Adrenal gland (tissue), 12 donors: ENCODE results near the gene TMEM179. TPM values are rescaled to one million over a fixed set of nuclear protein-coding genes. Genes with fewer than 3 reads are reported as not detected.
A peak's percentile ranks its signal among the peaks of the same experiment; 100 is the strongest.

ENCODE experiments used
- DNase-seq, 7 donors: peaks; one replicate each; pipeline ENCODE4 v3.0.0-alpha.2; 2019 to 2020
- H3K27ac ChIP-seq, 5 donors: fragments of 200-600 bp; sonication (generic) in 4 of 5; 1 replicate in 3 of 5; 2 replicates in 2 of 5; pipeline versions ENCODE4 v1.5.1 to v1.8.0; 2016 to 2020; ENCODE audit warnings: mild to moderate bottlenecking in 1 of 5
- H3K27me3 ChIP-seq: fragments of 200-600 bp; 2 replicates; pipeline ENCODE4 v1.8.0; 2021
- H3K36me3 ChIP-seq, 2 donors: fragments of 200-600 bp; replicated peaks in 1 of 2; 1 replicate in 1 of 2; 2 replicates in 1 of 2; pipeline versions ENCODE4 v1.5.1 to v1.8.0; 2018 to 2022
- H3K4me1 ChIP-seq, 2 donors: fragments of 200-600 bp; replicated peaks in 1 of 2; 1 replicate in 1 of 2; 2 replicates in 1 of 2; pipeline versions ENCODE4 v1.5.1 to v1.8.0; 2018 to 2021
- H3K4me3 ChIP-seq, 4 donors: fragments of 200-600 bp; sonication (generic) in 3 of 4; one replicate each; pipeline ENCODE4 v1.5.1; 2016 to 2018
- H3K9me3 ChIP-seq, 3 donors: fragments of 200-600 bp; sonication (generic) in 1 of 3; replicated peaks in 1 of 3; 1 replicate in 2 of 3; 2 replicates in 1 of 3; pipeline versions ENCODE4 v1.5.1 to v1.8.0; 2016 to 2021
- CTCF ChIP-seq, 6 experiments: fragments of 450-650 bp in 4 of 6; fragments of 200-600 bp in 2 of 6; sonication (generic) in 1 of 6; IDR thresholded peaks; 1 replicate in 5 of 6; 2 replicates in 1 of 6; pipeline versions ENCODE4 v1.5.1 to v1.8.0; 2016 to 2021; ENCODE audit warnings: antibody characterized with exemption in 6 of 6, mild to moderate bottlenecking in 2 of 6, moderate library complexity in 1 of 6
- POLR2A ChIP-seq, 2 donors: fragments of 450-650 bp; IDR thresholded peaks; one replicate each; pipeline ENCODE4 v1.6.1; 2017; ENCODE audit warnings: antibody characterized with exemption in 2 of 2, mild to moderate bottlenecking in 2 of 2, moderate library complexity in 1 of 2
- WGBS, 4 donors: extraction: QIAGEN DNeasy Blood & Tissue Kit in 2 of 4; methylation state at CpG; one replicate each; pipeline versions ENCODE4 v1.1.5 to v1.1.7; 2013 to 2017; 5-methylcytosine and 5-hydroxymethylcytosine counted together
- intact Hi-C, 2 donors: fragments of 100-400 bp; cut with DNase I; formaldehyde crosslinking; loops; one replicate each; pipeline versions ENCODE4 v1.14.1 to v1.15.0; 2022 to 2023
- polyA plus RNA-seq, 3 donors: library from polyadenylated mRNA; stranded (reverse); fragments of 200-250 nt in 2 of 3; fragments of 350-450 nt in 1 of 3; fragmentation: Illumina TruSeq in 1 of 3; extraction: RNeasy Lipid Tissue Mini Kit (QIAGEN cat#74804) in 1 of 3; gene quantifications; one replicate each; pipeline ENCODE4 v1.2.3, GENCODE V29; 2013 to 2014
- total RNA-seq, 9 donors: library from RNA; depleted of rRNA in 4 of 9; stranded (reverse); fragments of >200 nt in 4 of 9; fragments of 120-200 nt in 1 of 9; fragmentation: NEBNext Ultra II Directional in 1 of 9; extraction: Animal tissue kit (Norgen Biotek cat#: 25700) in 1 of 9; gene quantifications; one replicate each; pipeline versions ENCODE4 v1.1.0 to v1.2.4, GENCODE V29; 2013 to 2023
- donor health status: healthy with polysubstance abuse.
- donor health status: Bipolar disorder and iron deficiency.
- donor health status: DM: yes; HTN: yes; CAD: no.
- donor health status: DM: no; HTN: no; CAD: no.
- donor health status: DM: no; HTN: no; CAD: no.
- donor health status: DM: yes; HTN: yes; CAD: no.

TMEM179 gene
- total and polyA plus RNA-seq, 12 donors = 4.3 to 76.7 (median 13.2) TPM

- Histone ChIP-seq H3K27ac (no peak overlapping the region), H3K4me3 (no peak overlapping the region), H3K36me3 (no peaks in the 10 kb centered on the region), H3K27me3 (peaks cover 8% of the 10 kb centered on the region), H3K9me3 (no peaks in the 10 kb centered on the region), H3K4me1 (no peaks in the 10 kb centered on the region)
- intact Hi-C loops = no loop called here
- DNase-seq = peak in 2 of 7 donors; percentile 8 to 23
- 29 to 47% (median 41%) methylated on average over 8 to 15 of the region's 15 CpGs for WGBS, 4 donors
- TF ChIP-seq POLR2A (IDR thresholded peaks at IDR 0.05) (no peak), CTCF (IDR thresholded peaks at IDR 0.05) (no peak)
Measured at GRCh38 chr14:104548802-104549535, 55.6 kb downstream of the TMEM179 start.

DNA sequence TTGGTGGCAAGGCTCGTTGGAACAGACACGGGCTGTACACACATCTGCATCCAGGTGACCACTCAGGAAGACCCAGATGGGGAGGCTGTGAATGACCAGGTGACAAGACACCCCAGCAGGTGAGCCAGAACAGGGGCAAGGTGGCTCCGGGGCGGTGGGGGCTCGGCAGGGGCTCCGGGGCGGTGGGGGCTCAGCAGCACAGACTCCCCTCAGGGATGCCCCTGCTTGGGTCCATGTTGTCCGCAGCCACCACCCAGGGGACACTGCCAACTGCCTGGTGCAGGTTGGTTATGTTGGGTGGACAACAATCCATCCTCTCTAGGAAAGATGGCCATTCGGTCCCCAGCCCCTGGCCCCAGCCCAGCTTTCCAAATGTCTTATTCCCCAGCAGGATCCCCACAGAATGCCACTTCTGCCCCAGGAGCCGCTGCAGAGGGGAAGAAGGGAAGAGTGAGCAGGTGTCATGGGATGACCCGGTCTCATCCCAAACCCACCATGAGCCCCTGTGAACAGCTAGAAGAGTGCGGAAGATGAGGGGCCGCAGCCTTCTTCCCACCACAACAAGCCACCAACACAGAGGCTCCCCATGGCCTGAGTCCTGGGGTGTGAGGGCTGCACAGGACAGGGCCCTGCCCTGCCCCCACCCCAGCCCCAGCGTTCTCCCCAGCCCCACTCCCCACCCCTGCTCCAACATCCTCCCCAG, 56.4 kb downstream of the TMEM179 start:
- Histone ChIP-seq H3K27me3 (peaks cover 8% of the 10 kb centered on the region), H3K27ac (no peak overlapping the region), H3K36me3 (no peaks in the 10 kb centered on the region), H3K4me1 (no peaks in the 10 kb centered on the region), H3K9me3 (no peaks in the 10 kb centered on the region), H3K4me3 (no peak overlapping the region)
- WGBS, 4 donors = 82 to 86% (median 84%) methylated on average over 5 to 14 of the region's 14 CpGs
- intact Hi-C loops = no loop called here
- TF ChIP-seq CTCF (IDR thresholded peaks at IDR 0.05) (no peak), POLR2A (IDR thresholded peaks at IDR 0.05) (no peak)
- peak in 2 of 7 donors; percentile 3 to 31 for DNase-seq

- intact Hi-C loops = no loop called here
- no peaks in the 10 kb centered on the region for H3K36me3 ChIP-seq
- H3K27me3 ChIP-seq = peaks cover 8% of the 10 kb centered on the region
- DNase-seq = peak in 2 of 7 donors; percentile 6 to 20
- TF ChIP-seq POLR2A (IDR thresholded peaks at IDR 0.05) (no peak), CTCF (IDR thresholded peaks at IDR 0.05) (no peak)
- no peaks in the 10 kb centered on the region for H3K9me3 ChIP-seq
- H3K4me1 ChIP-seq = no peaks in the 10 kb centered on the region
- no peak overlapping the region for H3K27ac ChIP-seq
- 82 to 91% (median 88%) methylated on average over 9 to 18 of the region's 18 CpGs for WGBS, 4 donors
- no peak overlapping the region for H3K4me3 ChIP-seq
Measured at GRCh38 chr14:104547310-104547997, 57.1 kb downstream of the TMEM179 start.
